GM18517 (cell line): ENCODE data around the gene MAST4.

Experiments used
- ATAC-seq: cut with Tn5 transposase; IDR thresholded peaks from one replicate; pipeline ENCODE4 v1.9.1; 2021; ENCODE audit warnings: mild to moderate bottlenecking, moderate library complexity; ENCODE audit not compliant: unreplicated experiment

Gene MAST4

DNA sequence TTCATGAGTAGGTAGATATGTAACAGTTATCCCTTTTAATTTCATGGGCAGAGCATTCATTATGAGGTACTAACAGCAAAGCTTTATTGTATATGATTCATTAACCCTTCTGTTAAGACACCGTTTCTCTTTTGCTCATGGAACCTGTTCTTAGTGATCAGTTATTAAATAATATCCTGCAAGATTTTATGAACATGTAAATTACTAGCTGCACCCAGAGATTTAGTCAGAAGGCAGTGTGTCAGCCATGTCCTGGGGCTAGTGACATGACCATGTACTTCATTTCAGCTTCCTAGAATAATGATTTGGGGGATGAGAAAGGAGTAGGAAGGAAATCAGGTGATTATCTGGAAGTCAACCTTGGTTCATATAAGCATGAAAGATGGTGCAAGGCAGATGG is 7.0 kb downstream of the MAST4 start:
- ATAC-seq: no peak

DNA sequence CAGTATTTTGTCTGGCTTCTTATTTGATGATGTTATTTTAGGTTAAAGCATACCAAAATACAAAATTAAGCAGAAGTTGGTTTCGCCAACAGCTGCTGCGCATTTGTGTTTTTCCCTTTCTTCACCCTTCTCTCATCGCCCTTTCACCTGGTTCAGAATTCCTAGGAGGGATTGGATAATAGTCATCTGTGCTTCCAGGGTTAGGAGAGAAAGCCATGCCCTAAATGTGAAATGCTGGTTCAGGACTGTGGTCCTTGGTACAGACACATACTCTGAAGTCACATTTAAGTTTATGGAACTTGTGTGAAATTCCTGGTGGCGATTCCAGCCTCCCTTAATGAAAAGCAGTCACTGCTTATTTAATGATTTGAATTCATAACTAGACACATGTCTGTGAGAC is 7.7 kb downstream of the MAST4 start:
- no peak for ATAC-seq

DNA sequence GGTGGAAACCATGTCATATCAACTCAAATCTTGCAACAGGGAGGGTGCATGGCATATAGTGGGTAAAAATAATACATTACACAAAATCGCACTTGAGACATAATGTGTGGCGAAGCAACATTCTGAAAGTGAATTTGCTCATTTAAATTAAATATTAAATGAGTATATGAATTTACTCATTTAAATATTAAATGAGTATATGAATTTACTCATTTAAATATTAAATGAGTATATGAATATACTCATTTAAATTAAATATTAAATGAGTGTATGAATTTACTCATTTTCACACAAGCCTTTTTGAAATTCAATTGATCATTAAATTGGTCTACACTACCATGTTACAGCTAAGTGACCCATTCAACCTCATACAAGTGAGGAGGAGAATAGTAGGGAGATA is 10.5 kb downstream of the MAST4 start:
- ATAC-seq: no peak

GRCh38 chr5:66608501-66608900 is 12.3 kb downstream of the MAST4 start:
- ATAC-seq: no peak

GRCh38 chr5:66609615-66610014 is 13.4 kb downstream of the MAST4 start:
- ATAC-seq: no peak

GRCh38 chr5:66612226-66612625 is 16.0 kb downstream of the MAST4 start:
- ATAC-seq: no peak

- no peak for ATAC-seq
These were observed 18.9 kb downstream of the MAST4 start for GRCh38 chr5:66615136-66615535.

DNA sequence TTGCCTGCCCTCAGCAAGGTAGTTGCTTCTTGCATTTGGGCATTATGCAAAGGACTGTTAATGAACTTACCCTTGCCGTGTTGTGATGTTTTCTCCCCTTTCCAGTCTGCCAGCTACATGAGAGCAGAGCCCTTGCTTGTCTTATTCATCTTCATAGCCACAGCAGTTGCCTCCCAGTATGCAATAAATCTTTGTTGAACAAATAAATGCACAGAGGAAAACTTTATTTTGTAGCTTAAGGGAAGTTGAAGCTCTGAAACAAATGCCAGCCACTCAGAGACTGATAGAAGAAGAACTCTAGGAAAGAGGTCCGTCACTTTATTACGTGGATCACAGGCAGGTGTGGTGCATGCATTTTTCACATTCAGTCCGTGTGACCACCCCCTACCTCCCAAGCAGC is 19.7 kb downstream of the MAST4 start:
- no peak for ATAC-seq

DNA sequence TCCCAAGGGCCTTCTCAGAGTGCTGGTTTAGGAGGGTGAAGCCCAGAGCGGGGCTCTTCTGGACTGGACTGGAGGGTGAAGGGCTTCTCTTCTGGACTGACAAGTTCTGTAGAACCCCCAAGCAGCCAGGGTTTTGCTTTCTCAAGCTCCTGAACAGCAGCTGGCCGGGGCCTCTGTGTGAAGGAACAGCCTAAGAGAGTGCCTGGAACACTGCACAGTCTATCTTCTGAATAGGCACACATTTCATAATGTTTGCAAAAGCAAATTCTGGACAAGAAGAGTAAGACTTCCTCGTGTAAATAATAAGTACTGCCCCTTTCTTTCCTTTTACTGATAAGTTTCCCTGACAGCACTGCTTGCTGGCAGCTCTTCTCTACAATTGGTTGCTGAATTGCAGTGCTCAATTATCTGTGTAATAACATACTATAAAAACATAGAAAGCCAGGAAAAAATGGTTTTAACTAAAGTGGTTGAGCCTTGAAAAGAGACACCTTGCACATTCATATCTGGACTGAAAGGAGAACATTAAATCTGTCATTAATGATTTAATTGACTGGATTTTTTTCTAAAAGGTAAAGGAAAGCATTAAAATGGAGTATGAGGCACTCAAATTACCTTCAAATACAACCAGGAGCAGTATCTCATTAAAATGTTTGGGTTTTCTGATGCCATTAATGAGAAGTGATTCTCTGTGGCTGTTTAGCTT is 20.5 kb downstream of the MAST4 start:
- ATAC-seq: no peak

DNA sequence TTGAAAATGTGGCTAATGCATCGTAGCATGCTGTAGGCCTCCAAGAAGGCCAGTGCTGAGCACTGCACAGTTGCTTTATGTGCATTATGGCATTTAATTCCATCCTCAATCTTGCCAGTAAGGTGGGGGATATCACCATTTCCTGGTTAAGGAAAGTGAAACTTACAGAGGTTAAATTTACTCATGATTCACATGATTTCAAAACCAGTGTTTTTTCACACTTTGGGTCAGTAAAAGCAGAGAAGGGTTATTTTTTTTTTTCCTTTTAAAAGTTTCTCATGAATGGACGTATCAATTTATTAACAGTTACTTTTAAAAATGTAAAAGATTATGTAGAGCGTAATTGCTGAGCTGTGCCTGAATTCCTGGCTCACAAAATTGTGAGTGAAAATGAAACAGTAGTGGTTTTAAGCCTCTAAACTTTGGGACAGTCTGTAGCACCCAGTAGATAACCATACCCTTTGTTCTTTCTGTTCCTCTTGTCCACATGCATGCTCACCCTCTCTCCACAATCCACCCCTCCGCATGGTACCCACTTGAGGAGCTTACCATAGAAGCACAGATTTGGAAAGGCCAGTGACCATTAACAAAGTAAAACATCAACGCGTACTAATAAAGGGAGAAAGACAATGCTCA is 21.2 kb downstream of the MAST4 start:
- no peak for ATAC-seq

DNA sequence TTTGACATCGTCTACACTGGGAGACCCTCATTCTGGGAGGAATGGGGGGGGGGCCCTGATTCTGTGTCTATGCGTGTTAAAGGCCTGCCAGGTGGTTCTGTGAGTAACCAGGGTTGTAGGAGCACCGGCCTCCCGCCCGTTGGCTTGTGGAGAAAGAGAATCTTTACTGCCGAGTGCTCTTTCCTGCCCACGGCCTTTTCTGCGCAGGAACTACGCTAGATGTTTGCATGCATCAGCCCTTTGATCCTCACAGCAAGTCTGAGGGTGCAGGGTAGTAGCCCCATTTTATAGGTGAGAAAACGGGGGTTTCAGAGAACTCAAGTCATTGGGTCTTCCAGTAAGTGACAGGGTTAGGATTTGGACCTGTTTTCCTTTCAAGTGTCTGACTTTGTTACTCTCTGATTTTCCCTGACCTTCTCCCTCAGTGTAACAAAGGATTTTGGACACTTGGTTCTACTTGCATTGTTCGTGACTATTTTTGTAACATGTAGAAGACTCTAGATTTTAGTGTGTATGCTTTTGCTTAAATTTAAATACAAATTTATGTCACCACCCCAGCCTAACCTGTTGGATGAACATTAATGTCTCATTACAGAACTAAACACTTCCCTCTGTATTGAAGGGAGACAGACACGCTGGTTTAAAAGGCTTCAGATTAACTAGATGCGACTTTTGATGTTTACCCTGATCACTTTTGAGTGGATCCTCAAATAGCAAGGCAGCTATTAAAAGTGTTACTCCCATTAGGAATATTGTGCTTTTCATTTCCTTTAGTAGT is 22.0 kb downstream of the MAST4 start:
- ATAC-seq: no peak

DNA sequence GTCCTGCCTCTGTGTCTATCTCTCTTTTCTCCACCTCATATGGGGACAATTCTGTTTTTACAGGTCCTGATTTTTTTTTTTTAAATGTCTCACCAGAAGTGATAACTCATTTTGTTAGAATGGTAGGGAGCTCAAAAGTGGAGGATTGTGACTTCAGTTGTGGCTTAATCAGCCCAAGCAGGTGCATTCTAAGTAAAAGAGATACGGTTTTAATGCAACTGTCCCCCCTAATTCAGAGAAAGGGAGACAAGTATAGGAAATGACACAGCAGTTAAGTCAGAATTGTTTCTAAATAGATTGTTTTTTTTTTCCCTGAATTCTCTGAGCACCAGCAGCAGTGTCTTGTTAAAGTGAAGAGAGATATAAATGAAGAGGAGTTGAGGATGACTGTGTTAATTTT is 24.5 kb downstream of the MAST4 start:
- no peak for ATAC-seq

DNA sequence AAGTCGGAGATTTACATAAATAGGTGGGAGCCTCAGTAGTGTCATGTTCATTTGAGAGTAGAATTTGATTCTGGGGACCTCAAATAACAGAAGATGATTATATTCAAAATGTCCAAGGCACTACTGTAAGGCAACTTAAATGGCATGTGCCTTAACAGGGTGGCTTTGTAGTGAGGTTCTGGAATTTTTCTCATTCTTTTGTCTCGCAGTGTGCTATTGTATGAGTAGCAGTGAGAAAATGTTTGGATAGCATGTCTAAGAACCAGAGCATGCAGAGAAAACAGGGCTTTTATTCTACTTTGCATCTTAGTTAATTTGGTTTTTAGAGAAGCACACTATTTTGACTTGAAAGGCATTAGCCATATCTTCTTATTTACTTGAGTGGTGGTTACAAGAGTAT is 25.0 kb downstream of the MAST4 start:
- no peak for ATAC-seq

GRCh38 chr5:66621736-66622135 is 25.5 kb downstream of the MAST4 start:
- ATAC-seq: no peak

DNA sequence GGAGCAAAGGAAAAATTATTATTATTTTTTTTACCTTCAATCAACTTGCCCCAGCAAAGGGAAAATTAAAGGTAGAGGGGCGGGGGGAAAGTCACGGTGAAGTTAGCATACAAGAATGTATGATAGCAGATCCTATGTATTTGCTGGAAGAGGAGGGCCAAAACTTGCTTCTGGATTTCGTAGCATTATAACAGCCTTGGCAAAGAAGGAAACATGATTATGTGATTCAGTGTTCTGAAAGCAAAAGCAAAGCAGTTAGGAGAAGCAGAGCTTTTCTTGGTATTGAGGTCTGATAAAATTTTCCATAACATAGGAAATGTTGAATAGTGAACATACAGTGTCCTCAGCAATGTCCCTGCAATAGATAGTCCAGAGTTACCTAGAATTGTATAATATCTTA is 32.4 kb downstream of the MAST4 start:
- no peak for ATAC-seq

DNA sequence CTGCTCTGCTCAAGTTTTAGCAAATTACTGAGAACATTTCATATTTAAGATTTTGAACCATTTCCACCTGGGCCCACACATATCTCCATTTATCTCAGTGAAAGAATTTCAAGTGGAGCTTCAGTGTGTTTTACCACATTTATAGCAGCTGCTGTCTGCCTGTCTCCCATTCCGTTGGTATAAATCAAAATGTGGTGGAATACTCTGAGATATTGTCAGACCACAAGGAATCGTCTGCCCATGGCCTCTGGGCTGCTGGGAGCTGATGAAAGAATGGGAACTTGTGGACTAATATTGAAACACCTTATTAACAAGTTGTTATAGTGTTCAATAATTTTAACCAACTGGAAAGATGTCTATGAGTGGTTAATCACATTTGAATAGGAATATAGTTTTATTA is 33.3 kb downstream of the MAST4 start:
- no peak for ATAC-seq

GRCh38 chr5:66633754-66634153 is 37.6 kb downstream of the MAST4 start:
- ATAC-seq: no peak

DNA sequence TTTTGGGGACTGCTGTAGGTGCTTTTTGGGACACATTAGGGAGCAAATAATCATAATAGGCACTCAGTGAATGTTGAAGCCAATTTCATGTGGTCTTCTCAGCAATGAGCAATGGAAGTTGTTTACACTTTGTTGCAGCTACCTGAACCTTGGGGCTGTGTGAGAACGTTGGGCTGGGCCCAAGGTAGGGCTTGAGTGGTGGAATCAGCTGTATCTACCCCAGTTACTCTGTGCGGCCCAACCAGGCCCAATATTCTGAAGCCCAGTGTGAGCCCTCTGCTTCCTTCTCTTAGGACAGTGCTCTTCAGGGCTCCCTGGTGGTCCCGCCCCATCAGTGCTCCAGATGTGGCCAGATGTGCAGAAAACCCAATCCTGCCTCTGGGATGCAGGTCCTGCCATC is 38.4 kb downstream of the MAST4 start:
- ATAC-seq: no peak

- no peak for ATAC-seq
These were observed 41.8 kb downstream of the MAST4 start for GRCh38 chr5:66637994-66638393.

- ATAC-seq: no peak
These were observed 42.8 kb downstream of the MAST4 start for GRCh38 chr5:66639037-66639436.

DNA sequence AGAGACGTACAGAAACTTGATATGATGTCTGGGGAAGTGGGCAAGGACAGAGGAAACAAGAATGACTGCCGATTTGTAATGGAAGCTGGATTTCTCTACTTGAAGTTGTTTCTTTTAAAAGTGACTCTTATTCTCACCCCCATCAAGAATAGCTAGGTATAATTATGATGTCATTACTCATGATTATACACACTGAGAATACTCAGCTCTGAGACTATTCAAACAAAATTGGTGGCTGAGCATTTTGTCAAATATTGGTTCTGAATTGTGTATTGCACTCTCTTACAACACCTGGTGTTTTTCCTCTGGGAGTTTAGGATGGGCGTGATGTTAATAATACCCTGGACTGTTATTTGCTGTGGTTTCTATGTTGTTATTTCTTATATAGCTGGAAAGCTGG is 46.3 kb downstream of the MAST4 start:
- ATAC-seq: no peak

DNA sequence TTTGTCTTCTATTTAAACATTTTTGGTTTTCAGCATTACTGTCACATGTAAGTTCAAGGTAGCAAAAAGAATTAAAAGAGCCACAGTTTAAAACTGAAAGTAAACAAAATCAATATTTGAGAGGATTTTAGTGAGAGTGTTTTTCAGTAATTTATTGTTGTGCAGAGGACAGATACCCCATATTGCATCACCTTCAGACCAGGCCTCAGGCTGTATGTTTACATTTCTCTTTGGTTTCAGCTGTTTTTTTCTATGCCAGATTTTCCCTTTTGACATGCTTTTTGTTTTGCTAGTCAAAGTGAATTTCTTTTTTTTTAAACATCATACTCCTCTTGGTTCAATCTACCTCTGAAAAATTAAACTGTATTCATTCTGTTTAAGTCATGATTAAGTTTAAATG is 47.2 kb downstream of the MAST4 start:
- ATAC-seq: no peak
